ENCODE results near the gene PINK1. TPM values are rescaled to one million over a fixed set of nuclear protein-coding genes. Genes with fewer than 3 reads are reported as not detected.

PINK1 gene
- total RNA-seq, 1 experiment from 2014 or later = 17.0 TPM

- Histone ChIP-seq H3K23ac (ENCODE audit: insufficient read length, low read depth, low read length) (no peak overlapping the region), H4K5ac (ENCODE audit: insufficient read length, low read depth, low read length) (no peak overlapping the region), H3K79me2 (ENCODE audit: insufficient read depth, low read length) (no peaks in the 10 kb centered on the region), H3K9me3 (ENCODE audit: control insufficient read depth, low read depth, low read length) (no peaks in the 10 kb centered on the region), H3K27ac (ENCODE audit: insufficient read length, low read depth, low read length) (no peak overlapping the region), H2AFZ (ENCODE audit: low read length) (no peak overlapping the region), H4K20me1 (ENCODE audit: control insufficient read depth, insufficient read depth, insufficient read length) (no peaks in the 10 kb centered on the region), H2BK120ac (ENCODE audit: low read depth, low read length, poor library complexity, severe bottlenecking) (no peak overlapping the region), H4K8ac (replicated peaks; ENCODE audit: insufficient read length, low read depth, low read length) (no peak overlapping the region), H3K27me3 (ENCODE audit: insufficient read depth, low read length) (no peaks in the 10 kb centered on the region), H3T11ph (ENCODE audit: low read length) (no peak overlapping the region), H3K9ac (ENCODE audit: extremely low read depth, insufficient read length, low read length) (no peak overlapping the region), H2AK5ac (ENCODE audit: insufficient read length, low read length) (no peak overlapping the region), H3K14ac (ENCODE audit: insufficient read depth, low read length) (no peak overlapping the region), H2BK5ac (ENCODE audit: insufficient read length, low read length) (no peak overlapping the region), H3K18ac (ENCODE audit: insufficient read length, low read depth, low read length) (no peak overlapping the region), H3K4me2 (ENCODE audit: insufficient read depth, insufficient read length, low read length) (no peak overlapping the region), H2BK15ac (ENCODE audit: low read depth, low read length) (no peak overlapping the region), H3K79me1 (ENCODE audit: insufficient read depth, low read depth, low read length, poor library complexity, severe bottlenecking) (no peaks in the 10 kb centered on the region), H3K56ac (ENCODE audit: insufficient read length, low read depth, low read length) (no peak overlapping the region), H3K23me2 (ENCODE audit: insufficient read length, low read depth, low read length, poor library complexity, severe bottlenecking) (no peaks in the 10 kb centered on the region), H3K4me1 (ENCODE audit: insufficient read depth, low read length) (peaks cover 5% of the 10 kb centered on the region; the same call in 1 of the 2 replicates), H4K91ac (ENCODE audit: insufficient read length, low read depth, low read length) (no peak overlapping the region), H2BK20ac (ENCODE audit: low read depth, low read length, poor library complexity, severe bottlenecking) (no peak overlapping the region), H2BK12ac (ENCODE audit: insufficient read length, low read depth, low read length) (no peak overlapping the region), H3K4ac (ENCODE audit: low read depth, low read length) (no peak overlapping the region)
- Mint-ChIP-seq H3K27me3 (ENCODE audit: low read depth) (peaks cover 2% of the 10 kb centered on the region; the same call in 1 of the 2 replicates), H3K4me1 (peaks cover 36 to 44% of the 10 kb centered on the region in 2 experiments), H3K9me3 (no peaks in the 10 kb centered on the region), H3K27ac (peak overlapping the region in 1 of 3 experiments; percentile 36; a peak in 1 of 7 replicates), H3K4me3 (no peak overlapping the region), H3K36me3 (ENCODE audit: insufficient read depth in 1 of 3, low read depth in 3 of 3) (no peaks in the 10 kb centered on the region)
- TF ChIP-seq, protein P1, sequence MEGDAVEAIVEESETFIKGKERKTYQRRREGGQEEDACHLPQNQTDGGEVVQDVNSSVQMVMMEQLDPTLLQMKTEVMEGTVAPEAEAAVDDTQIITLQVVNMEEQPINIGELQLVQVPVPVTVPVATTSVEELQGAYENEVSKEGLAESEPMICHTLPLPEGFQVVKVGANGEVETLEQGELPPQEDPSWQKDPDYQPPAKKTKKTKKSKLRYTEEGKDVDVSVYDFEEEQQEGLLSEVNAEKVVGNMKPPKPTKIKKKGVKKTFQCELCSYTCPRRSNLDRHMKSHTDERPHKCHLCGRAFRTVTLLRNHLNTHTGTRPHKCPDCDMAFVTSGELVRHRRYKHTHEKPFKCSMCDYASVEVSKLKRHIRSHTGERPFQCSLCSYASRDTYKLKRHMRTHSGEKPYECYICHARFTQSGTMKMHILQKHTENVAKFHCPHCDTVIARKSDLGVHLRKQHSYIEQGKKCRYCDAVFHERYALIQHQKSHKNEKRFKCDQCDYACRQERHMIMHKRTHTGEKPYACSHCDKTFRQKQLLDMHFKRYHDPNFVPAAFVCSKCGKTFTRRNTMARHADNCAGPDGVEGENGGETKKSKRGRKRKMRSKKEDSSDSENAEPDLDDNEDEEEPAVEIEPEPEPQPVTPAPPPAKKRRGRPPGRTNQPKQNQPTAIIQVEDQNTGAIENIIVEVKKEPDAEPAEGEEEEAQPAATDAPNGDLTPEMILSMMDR (conservative IDR thresholded peaks at IDR 0.05) = no peak
- no CpG with 5 or more reads among the region's 11 CpGs for WGBS (ENCODE audit: extremely low coverage, insufficient read length, low lambda C conversion rate)
- no peak for DNase-seq
Measured at GRCh38 chr1:20612221-20612746, 21.0 kb upstream of the PINK1 start.
